ENCODE results near the gene NPEPL1. TPM values are rescaled to one million over a fixed set of nuclear protein-coding genes. Genes with fewer than 3 reads are reported as not detected.

NPEPL1 gene
- total RNA-seq, 1 donor from 2014 or later = 37.6 TPM

DNA sequence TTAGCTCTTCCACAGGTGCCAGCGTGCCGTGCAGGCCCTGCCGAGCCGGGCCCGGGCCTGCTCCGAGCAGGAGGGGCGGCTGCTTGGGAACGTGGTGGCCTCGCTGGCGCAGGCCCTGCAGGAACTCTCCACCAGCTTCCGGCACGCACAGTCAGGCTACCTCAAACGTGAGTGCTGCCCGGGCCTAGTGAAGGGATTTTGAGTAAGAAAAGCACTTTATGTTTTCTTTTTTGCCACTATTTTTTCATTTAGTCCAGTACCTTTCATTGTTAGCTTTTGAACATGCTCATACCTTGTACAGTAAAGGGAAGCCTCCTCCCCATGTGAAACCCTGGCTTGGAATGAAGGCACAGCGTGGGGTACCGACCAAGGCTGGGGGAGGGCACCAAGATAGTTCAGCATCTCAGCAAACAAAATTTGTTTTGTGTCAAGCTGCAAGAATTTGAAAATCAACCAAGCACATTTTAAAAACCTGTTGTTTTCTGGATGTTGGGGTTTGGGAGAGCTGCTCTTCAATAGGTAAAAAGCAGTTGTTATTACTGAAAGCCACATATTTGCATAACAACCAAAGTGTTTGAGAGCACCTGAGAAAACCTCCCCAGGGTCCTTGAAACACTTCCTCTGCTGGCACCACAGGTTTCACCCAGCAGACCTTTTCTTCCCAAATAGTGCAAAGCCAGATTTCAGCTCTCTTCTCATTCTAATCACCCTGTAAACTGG is 23.2 kb upstream of the NPEPL1 start:
- Mint-ChIP-seq H3K27me3 (ENCODE audit: unreplicated experiment) (no peaks in the 10 kb centered on the region), H3K9me3 (ENCODE audit: unreplicated experiment) (no peaks in the 10 kb centered on the region), H3K4me3 (ENCODE audit: unreplicated experiment) (no peak overlapping the region), H3K27ac (ENCODE audit: unreplicated experiment) (no peak overlapping the region), H3K36me3 (ENCODE audit: low read depth, unreplicated experiment) (peaks cover 6% of the 10 kb centered on the region), H3K4me1 (ENCODE audit: unreplicated experiment) (no peaks in the 10 kb centered on the region)
- TF ChIP-seq, protein P1, sequence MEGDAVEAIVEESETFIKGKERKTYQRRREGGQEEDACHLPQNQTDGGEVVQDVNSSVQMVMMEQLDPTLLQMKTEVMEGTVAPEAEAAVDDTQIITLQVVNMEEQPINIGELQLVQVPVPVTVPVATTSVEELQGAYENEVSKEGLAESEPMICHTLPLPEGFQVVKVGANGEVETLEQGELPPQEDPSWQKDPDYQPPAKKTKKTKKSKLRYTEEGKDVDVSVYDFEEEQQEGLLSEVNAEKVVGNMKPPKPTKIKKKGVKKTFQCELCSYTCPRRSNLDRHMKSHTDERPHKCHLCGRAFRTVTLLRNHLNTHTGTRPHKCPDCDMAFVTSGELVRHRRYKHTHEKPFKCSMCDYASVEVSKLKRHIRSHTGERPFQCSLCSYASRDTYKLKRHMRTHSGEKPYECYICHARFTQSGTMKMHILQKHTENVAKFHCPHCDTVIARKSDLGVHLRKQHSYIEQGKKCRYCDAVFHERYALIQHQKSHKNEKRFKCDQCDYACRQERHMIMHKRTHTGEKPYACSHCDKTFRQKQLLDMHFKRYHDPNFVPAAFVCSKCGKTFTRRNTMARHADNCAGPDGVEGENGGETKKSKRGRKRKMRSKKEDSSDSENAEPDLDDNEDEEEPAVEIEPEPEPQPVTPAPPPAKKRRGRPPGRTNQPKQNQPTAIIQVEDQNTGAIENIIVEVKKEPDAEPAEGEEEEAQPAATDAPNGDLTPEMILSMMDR (IDR thresholded peaks at IDR 0.05; ENCODE audit: unreplicated experiment) = no peak
- no peak for DNase-seq (ENCODE audit: low spot score)

DNA sequence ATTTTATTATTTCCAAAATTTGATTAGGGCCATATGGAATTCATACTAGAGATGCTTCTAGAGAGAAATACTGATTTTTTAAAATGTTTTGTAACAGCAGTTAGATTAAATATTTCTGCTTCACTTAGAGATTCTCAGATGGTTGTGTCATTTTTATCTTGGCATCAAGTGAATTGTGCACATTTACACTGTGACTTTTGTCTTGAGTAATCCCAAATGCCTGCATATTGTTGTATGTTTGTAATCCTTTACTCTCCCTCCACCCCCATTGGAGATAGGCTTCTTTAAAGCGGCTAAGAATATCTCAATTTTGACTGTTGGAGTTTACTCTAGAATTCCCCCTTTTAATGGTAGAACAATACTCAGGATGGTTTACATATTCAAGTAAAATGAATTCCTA is 22.5 kb upstream of the NPEPL1 start:
- DNase-seq (ENCODE audit: low spot score) = no peak
- TF ChIP-seq, protein P1 (IDR thresholded peaks at IDR 0.05; ENCODE audit: unreplicated experiment) = no peak
- H3K4me1 Mint-ChIP-seq (ENCODE audit: unreplicated experiment) = no peaks in the 10 kb centered on the region
- peaks cover 6% of the 10 kb centered on the region for H3K36me3 Mint-ChIP-seq (ENCODE audit: low read depth, unreplicated experiment)
- no peak overlapping the region for H3K27ac Mint-ChIP-seq (ENCODE audit: unreplicated experiment)
- no peak overlapping the region for H3K4me3 Mint-ChIP-seq (ENCODE audit: unreplicated experiment)
- H3K27me3 Mint-ChIP-seq (ENCODE audit: unreplicated experiment) = no peaks in the 10 kb centered on the region
- H3K9me3 Mint-ChIP-seq (ENCODE audit: unreplicated experiment) = no peaks in the 10 kb centered on the region

DNA sequence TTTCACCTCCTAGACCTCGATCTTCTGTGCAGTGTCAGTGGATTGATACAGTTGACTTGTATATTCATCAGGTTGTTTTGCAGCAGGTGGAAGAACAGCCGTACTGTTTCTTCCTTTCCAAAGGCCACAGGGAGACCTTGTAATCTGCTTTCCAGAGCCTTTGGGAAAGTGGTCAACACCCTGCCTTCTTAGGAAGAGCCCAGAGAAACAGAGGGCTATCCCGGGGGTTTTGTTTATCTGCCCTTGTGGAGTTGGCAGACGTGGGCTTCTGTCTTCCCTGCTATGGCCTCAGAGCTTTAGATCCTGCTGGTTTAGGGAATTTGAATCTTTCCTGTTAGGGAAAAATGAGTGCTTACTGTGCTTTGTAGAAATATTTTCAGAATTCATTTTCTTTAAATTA is 21.9 kb upstream of the NPEPL1 start:
- no peak for DNase-seq (ENCODE audit: low spot score)
- H3K27ac Mint-ChIP-seq (ENCODE audit: unreplicated experiment) = no peak overlapping the region
- H3K4me1 Mint-ChIP-seq (ENCODE audit: unreplicated experiment) = no peaks in the 10 kb centered on the region
- H3K27me3 Mint-ChIP-seq (ENCODE audit: unreplicated experiment) = no peaks in the 10 kb centered on the region
- TF ChIP-seq, protein P1 (IDR thresholded peaks at IDR 0.05; ENCODE audit: unreplicated experiment) = no peak
- peaks cover 8% of the 10 kb centered on the region for H3K36me3 Mint-ChIP-seq (ENCODE audit: low read depth, unreplicated experiment)
- no peaks in the 10 kb centered on the region for H3K9me3 Mint-ChIP-seq (ENCODE audit: unreplicated experiment)
- no peak overlapping the region for H3K4me3 Mint-ChIP-seq (ENCODE audit: unreplicated experiment)

DNA sequence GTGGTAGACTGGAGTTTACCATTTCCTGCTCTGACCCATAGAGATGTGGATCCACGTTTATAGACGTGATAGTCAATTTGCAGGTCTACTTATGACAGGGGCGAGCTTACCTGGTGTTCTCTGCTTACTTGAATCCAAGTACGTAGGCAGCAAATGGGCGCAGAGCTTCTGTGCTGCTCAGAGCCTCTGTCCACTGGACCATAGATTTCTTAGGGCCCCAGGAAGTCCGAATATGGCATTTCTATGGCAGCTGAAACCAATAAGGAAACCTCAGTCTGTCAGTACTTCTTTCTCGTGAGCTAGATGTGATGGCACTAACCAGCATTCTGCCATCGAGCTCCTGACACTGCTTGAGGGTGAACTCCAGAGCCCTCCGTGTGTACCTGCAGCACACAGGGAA is 19.5 kb upstream of the NPEPL1 start:
- Mint-ChIP-seq H3K27ac (ENCODE audit: unreplicated experiment) (no peak overlapping the region), H3K9me3 (ENCODE audit: unreplicated experiment) (no peaks in the 10 kb centered on the region), H3K4me1 (ENCODE audit: unreplicated experiment) (no peaks in the 10 kb centered on the region), H3K4me3 (ENCODE audit: unreplicated experiment) (no peak overlapping the region), H3K36me3 (ENCODE audit: low read depth, unreplicated experiment) (peaks cover 18% of the 10 kb centered on the region), H3K27me3 (ENCODE audit: unreplicated experiment) (no peaks in the 10 kb centered on the region)
- TF ChIP-seq, protein P1 (IDR thresholded peaks at IDR 0.05; ENCODE audit: unreplicated experiment) = no peak
- DNase-seq (ENCODE audit: low spot score) = no peak

DNA sequence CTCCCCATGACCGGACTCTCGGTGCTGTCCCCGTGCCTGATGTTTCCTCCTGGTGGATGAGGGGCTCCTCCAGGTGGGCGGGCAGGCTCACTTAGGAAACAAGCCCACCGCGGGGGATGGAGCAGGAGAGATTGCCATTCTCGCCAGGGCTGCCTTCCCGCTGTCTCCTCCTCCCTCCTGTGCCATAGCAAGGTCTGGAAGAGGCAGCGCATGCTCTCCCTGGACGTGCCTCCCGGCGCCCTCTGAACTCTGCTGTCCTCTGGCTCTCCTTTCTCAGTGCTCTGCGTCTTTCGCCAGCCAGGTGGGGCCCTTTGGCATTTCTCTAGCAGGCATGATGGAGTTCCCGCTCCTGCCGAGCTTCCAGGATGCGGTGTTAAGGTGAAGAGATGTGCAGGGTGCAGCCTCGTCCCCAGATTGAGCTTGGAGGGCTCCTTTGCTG is 17.4 kb upstream of the NPEPL1 start:
- Mint-ChIP-seq H3K27me3 (ENCODE audit: unreplicated experiment) (no peaks in the 10 kb centered on the region), H3K4me3 (ENCODE audit: unreplicated experiment) (no peak overlapping the region), H3K36me3 (ENCODE audit: low read depth, unreplicated experiment) (peaks cover 17% of the 10 kb centered on the region), H3K4me1 (ENCODE audit: unreplicated experiment) (no peaks in the 10 kb centered on the region), H3K9me3 (ENCODE audit: unreplicated experiment) (no peaks in the 10 kb centered on the region), H3K27ac (ENCODE audit: unreplicated experiment) (no peak overlapping the region)
- no peak for DNase-seq (ENCODE audit: low spot score)
- TF ChIP-seq, protein P1 (IDR thresholded peaks at IDR 0.05; ENCODE audit: unreplicated experiment) = no peak

All from endothelial cell (in vitro differentiated cells).